ENCODE measurements around the gene SPATA9.

Gene SPATA9, protein sequence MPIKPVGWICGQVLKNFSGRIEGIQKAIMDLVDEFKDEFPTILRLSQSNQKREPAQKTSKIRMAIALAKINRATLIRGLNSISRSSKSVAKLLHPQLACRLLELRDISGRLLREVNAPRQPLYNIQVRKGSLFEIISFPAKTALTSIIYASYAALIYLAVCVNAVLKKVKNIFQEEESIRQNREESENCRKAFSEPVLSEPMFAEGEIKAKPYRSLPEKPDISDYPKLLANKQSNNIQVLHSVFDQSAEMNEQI

DNA sequence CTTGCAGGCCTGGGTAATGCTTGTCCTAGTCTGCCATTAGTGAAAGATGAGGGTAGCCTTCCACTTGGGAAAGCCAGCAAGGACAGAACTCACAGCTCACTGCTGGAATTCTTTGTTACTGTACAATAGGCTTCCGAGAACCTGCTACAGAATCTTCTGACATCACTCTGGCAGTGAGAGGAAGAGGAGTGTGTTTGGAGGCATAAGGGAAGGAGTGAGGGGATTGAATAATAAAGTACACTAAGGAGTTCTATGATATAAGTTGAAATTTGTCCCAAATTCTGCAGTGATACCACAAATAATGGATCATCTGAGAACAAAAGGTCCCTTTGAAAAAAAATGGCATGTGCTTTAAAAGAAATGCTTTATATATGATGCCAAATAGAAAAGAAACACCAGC, at the start of gene SPATA9:
SPATA9 (minus strand) TSS at position 101 of the 400 bp plus-strand sequence. CDS start 137 bp downstream, outside the sequence.
- DNase-seq (ENCODE audit: low spot score) = no peak
- in situ Hi-C loops (cut with MboI; ENCODE audit: low pct_unique_long_range_greater_than_20kb, low sequenced_read_pairs, unreplicated experiment) = no loop called here

DNA sequence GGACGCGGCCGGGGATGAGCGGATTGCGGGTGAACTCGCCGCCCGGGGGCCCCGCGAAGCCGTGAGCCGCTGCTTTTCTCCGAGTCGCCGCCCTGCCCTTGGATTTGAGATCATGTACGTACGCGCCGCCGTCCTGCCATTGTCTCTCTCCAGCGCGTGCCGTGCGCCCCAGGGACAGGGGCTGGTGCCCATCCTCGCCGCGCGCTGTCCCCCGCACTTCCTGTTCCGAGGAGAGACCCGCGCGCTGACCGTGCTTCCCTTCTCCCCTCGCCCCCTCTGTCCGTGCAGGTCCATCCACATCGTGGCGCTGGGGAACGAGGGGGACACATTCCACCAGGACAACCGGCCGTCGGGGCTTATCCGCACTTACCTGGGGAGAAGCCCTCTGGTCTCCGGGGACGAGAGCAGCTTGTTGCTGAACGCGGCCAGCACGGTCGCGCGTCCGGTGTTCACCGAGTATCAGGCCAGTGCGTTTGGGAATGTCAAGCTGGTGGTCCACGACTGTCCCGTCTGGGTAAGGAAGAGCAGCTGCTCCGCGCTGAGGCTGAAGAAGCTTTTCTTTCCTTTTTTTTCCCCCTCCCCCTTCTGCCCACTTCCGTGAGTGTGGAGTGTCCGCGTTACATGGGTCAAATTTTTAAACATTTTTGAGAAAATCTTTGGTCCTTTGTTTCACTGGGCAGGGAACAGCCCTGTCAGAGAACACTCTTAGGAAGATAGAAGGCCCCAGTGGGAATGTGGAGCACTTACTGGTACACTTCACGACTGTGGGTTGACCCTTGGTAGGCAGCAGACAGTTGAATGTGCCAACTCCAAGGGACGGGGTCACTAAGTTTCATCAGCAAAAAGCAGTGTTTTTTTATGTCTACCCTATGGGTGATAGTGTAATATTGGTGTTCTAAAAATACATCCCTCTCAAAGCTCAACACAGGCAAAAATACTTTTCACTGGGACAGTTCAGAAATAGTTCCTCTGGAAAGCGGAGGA, 49.1 kb upstream of the SPATA9 start:
- DNase-seq (ENCODE audit: low spot score) = peak; percentile 30
- in situ Hi-C loops (cut with MboI; ENCODE audit: low pct_unique_long_range_greater_than_20kb, low sequenced_read_pairs, unreplicated experiment) = no loop called here
- TF ChIP-seq, protein P1, sequence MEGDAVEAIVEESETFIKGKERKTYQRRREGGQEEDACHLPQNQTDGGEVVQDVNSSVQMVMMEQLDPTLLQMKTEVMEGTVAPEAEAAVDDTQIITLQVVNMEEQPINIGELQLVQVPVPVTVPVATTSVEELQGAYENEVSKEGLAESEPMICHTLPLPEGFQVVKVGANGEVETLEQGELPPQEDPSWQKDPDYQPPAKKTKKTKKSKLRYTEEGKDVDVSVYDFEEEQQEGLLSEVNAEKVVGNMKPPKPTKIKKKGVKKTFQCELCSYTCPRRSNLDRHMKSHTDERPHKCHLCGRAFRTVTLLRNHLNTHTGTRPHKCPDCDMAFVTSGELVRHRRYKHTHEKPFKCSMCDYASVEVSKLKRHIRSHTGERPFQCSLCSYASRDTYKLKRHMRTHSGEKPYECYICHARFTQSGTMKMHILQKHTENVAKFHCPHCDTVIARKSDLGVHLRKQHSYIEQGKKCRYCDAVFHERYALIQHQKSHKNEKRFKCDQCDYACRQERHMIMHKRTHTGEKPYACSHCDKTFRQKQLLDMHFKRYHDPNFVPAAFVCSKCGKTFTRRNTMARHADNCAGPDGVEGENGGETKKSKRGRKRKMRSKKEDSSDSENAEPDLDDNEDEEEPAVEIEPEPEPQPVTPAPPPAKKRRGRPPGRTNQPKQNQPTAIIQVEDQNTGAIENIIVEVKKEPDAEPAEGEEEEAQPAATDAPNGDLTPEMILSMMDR (IDR thresholded peaks at IDR 0.05; ENCODE audit: extremely low read depth, insufficient read depth, missing control alignments) = no peak

More for the DNA sequence above, at the start of gene SPATA9:
- TF ChIP-seq, protein P1 (IDR thresholded peaks at IDR 0.05; ENCODE audit: extremely low read depth, insufficient read depth, missing control alignments) = no peak

DNA sequence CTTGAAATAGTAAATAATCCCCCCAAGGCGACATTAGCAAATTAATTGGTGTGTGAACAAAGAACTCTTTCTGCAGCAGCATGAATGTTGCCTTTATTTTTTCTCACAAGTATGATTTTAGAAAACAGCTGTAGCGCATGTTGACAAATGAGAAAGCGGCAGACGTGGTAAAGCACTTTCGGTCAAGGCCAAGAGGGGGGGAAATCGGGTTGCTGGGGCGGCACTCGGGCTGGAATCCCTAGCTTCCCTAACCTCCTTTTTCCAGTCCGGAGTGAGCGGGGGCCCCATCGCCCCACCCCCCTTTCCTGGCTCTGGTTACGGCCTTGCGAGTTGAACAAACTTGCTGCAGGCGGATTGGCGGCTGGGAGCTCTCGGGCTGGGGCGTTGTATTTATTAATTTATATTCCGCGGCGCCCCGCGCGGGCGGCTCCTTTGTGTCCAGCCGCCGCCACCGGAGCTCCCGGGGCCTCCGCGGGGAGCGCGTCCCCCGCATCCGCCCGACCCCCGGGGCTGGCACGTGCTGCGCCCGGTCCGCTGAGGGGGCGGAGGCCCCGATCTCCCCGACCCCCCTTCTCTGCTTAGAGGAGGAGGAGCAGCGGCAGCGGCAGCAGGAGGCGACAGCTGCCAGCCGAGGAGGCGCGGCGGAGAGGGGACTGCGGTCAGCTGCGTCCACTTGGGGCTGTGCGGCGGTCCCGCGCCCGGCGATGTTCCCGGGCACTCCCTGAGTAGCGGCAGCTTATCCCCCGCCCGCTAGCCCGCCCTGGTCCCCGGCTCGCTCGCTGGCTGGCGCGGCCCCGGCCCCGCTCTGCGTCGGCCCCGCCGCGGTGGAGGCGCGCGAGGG, 48.2 kb upstream of the SPATA9 start, which contains the start of gene RHOBTB3:
RHOBTB3 (plus strand) TSS at position 607 of the 841 bp plus-strand sequence. CDS start 347 bp downstream, outside the sequence.
- in situ Hi-C loops (cut with MboI; ENCODE audit: low pct_unique_long_range_greater_than_20kb, low sequenced_read_pairs, unreplicated experiment) = no loop called here
- TF ChIP-seq, protein P1 (IDR thresholded peaks at IDR 0.05; ENCODE audit: extremely low read depth, insufficient read depth, missing control alignments) = no peak
- peak; percentile 68 for DNase-seq (ENCODE audit: low spot score)

DNA sequence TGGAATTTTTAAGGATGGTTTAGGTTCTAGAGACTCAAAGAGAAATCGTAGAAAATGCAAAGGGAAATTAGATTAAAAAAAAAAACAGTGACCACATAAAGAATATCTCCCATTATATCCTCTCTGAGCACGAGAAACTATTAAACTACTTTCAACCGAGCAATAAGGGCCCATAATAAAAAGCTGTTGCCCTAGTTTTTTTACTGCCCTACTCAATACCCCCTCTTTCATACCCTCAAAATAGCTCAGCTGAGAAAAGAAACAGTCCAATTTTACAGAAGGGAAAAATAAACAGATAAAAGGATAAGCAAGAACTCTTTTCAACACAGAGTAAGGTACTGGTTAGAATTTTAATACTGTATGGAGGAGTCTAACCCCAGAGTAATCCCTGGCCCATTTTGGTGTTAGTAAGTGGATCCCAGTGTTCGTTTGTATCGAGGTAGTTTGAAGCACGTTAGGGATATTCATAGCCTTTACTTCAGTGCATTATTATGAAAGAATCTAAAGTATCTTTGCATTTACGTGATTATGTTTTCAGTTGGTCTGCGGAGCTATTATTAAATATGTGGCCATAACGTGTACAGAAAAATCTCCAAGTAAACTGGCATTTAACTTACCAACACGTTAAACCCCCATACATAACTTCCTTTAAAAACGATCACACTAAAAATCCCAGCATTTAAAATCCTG, 47.4 kb upstream of the SPATA9 start:
- no peak for DNase-seq (ENCODE audit: low spot score)
- TF ChIP-seq, protein P1 (IDR thresholded peaks at IDR 0.05; ENCODE audit: extremely low read depth, insufficient read depth, missing control alignments) = no peak
- in situ Hi-C loops (cut with MboI; ENCODE audit: low pct_unique_long_range_greater_than_20kb, low sequenced_read_pairs, unreplicated experiment) = no loop called here

DNA sequence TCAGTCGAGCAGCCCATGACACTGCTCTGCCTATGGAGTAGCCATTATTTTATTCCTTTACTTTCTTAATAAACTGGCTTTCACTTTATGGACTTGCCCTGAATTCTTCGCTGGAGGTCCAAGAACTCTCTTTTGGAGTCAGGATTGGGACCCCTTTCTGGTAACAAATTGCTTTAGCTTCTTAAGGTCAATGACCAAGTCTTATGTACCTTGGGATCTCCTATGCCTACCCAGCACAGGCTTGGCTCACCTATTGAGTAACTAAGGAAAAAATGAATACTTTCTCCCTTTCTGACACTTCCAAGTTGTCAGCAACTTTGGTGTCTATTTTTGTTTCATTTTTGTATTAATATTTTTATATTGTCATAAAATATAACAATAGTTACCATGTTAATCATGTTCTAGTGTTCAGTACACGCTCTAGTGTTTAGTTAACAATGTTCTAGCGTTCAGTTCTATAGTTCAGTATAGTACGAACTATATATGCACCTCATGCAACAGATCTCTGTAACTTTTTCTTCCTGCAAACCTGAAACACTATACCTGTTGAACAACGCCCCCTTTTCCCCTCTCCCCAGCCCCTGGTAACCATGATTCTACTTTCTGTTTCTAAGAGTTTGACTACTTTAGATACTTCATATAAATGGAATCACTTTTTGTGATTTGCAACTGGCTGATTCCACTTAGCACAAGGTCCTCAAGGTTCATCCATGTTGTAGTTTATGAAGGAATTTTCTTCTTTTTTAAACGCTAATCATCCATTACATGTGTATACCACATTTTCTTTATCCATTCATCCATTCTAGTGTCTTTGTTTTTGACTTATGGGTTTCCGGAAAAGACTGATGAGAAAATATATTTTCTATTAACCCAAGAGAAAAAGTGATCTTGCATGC, 46.6 kb upstream of the SPATA9 start:
- DNase-seq (ENCODE audit: low spot score) = no peak
- in situ Hi-C loops (cut with MboI; ENCODE audit: low pct_unique_long_range_greater_than_20kb, low sequenced_read_pairs, unreplicated experiment) = no loop called here
- TF ChIP-seq, protein P1 (IDR thresholded peaks at IDR 0.05; ENCODE audit: extremely low read depth, insufficient read depth, missing control alignments) = no peak
